Spinal cord (tissue), 10 donors: ENCODE data around the gene EFNA3. TPM values are rescaled to one million over a fixed set of nuclear protein-coding genes. Genes with fewer than 3 reads are reported as not detected.

Source experiments
- DNase-seq, 6 donors: peaks; one replicate each; pipeline versions ENCODE4 v3.0.0 to v3.0.0-alpha.2; 2013 to 2015; ENCODE audit warnings: low spot score in 6 of 6, low read depth in 4 of 6
- H3K27ac ChIP-seq: one replicate; pipeline ENCODE4 v1.5.1; 2013; ENCODE audit warnings: low read depth, low read length, control low read depth
- H3K27me3 ChIP-seq: one replicate; pipeline ENCODE4 v1.6.1; 2013; ENCODE audit warnings: low read length; ENCODE audit not compliant: control insufficient read depth, insufficient read depth
- H3K36me3 ChIP-seq: one replicate; pipeline ENCODE4 v1.6.1; 2013; ENCODE audit warnings: low read length; ENCODE audit not compliant: control insufficient read depth, insufficient read depth
- H3K4me1 ChIP-seq: one replicate; pipeline ENCODE4 v1.6.1; 2013; ENCODE audit warnings: low read length; ENCODE audit not compliant: control insufficient read depth, insufficient read depth
- H3K4me3 ChIP-seq: one replicate; pipeline ENCODE4 v1.5.1; 2013; ENCODE audit warnings: low read depth, low read length, control low read depth
- H3K9me3 ChIP-seq: one replicate; pipeline ENCODE4 v1.6.1; 2013; ENCODE audit warnings: low read length; ENCODE audit not compliant: control insufficient read depth, insufficient read depth
- WGBS: methylation state at CpG from one replicate; pipeline ENCODE4 v1.1.5; 2013; ENCODE audit warnings: missing lambda C conversion rate; ENCODE audit not compliant: insufficient coverage; 5-methylcytosine and 5-hydroxymethylcytosine counted together
- polyA plus RNA-seq, 2 donors: library from polyadenylated mRNA; unstranded; fragments of 120-200 nt; gene quantifications; one replicate each; pipeline ENCODE4 v1.2.1, GENCODE V29; 2013; ENCODE audit not compliant: insufficient read length in 2 of 2
- total RNA-seq, 2 donors: library from RNA; depleted of rRNA in 1 of 2; stranded (reverse); fragments of 120-200 nt in 1 of 2; fragments of >200 nt in 1 of 2; gene quantifications; one replicate each; pipeline versions ENCODE4 v1.2.3 to v1.2.4, GENCODE V29; 2013 to 2014
- donor health status: healthy.

Gene EFNA3
- total and polyA plus RNA-seq, 4 donors: 12.3 to 50.6 (median 30.1) TPM

DNA sequence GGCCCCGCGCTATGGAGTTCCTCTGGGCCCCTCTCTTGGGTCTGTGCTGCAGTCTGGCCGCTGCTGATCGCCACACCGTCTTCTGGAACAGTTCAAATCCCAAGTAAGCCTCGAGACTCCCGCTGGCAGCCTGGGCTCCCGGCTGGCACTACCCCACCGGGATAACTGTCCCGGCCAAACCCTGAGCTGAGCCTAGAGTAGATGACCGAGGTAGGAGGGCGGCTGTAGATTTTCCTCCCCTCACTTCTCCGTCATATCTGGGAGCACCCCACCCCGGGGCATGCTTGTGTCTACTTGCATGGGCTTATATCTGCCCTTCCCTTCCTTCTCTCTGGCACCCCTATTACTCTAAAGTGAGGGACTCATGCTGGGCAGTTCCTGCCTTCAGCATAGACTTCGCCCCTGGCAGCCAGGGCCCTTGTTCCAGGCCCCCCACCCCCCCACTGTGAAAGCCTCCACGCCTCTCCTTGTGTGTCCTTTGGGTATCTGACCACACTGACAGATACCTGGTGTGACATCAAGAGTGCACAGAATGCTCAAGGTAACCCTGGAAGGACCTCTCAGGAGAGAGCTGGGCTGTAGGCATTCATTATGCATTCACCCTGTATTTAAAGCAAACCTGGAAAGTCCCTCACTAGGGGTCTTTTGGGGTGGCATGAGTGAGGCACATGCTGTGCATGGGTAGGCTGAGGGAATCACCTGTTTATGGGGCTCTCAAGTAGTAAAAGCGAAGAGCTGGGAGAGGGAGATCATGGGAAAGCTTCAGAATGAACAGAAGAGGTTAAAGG is 49.5 kb downstream of the EFNA3 start:
- Histone ChIP-seq H3K27me3 (peaks cover 60% of the 10 kb centered on the region), H3K4me3 (peak overlapping the region; percentile 58), H3K9me3 (no peaks in the 10 kb centered on the region), H3K4me1 (peaks cover 57% of the 10 kb centered on the region), H3K36me3 (peaks cover 3% of the 10 kb centered on the region), H3K27ac (peak overlapping the region; percentile 22)
- 5% methylated on average over 13 of the region's 17 CpGs for WGBS
- peak in 1 of 6 donors; percentile 13 for DNase-seq

DNA sequence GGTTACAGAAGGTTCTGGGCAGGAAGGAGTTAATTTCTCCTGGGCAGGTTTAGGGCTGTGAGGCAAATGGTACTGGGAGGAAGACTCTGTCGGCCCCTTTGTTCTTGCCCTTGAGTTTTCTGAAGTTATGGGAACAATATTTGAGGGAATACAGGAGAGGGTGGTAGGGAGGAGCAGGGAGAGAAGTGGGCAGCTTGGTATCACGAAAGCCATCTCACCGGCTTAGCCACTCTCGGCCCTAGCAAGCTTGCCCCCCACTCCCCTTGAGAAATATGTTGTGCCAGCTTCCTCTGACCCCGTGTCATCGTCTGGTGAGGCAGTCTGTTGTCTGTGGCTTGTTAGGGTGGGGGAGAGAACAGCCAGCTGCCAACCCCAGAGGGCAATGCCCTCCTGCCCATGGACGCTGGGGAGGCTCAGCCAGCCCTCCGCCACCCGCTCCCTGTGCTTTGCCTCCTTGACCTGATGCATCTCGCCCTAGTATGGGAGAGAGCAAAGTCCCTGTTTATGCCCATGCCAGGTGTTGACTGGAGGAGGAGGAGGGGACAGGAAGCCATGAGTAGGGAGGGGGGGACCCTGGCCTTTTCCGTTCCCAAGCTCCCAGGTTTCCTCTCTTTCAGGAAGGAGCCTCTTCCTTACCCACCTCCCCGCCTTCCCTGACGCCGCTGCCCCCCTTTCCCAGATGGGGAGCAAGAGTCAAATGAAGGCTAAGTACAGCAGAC is 50.3 kb downstream of the EFNA3 start:
- Histone ChIP-seq H3K27me3 (peaks cover 58% of the 10 kb centered on the region), H3K36me3 (peaks cover 6% of the 10 kb centered on the region), H3K4me3 (peak overlapping the region; percentile 58), H3K4me1 (peaks cover 59% of the 10 kb centered on the region), H3K9me3 (no peaks in the 10 kb centered on the region), H3K27ac (peak overlapping the region; percentile 47)
- 3% methylated on average over 4 of the region's 14 CpGs for WGBS
- DNase-seq: no peak

- Histone ChIP-seq H3K4me1 (peaks cover 62% of the 10 kb centered on the region), H3K27ac (peak overlapping the region; percentile 47), H3K9me3 (no peaks in the 10 kb centered on the region), H3K27me3 (peaks cover 46% of the 10 kb centered on the region), H3K36me3 (peaks cover 7% of the 10 kb centered on the region), H3K4me3 (peak overlapping the region; percentile 58)
- WGBS: 20% methylated on average over 3 of the region's 6 CpGs
- DNase-seq: no peak
These were observed 51.8 kb downstream of the EFNA3 start for GRCh38 chr1:155130272-155131006.

- no peak overlapping the region for H3K27ac ChIP-seq
- 91% methylated on average over 7 of the region's 8 CpGs for WGBS
- no peaks in the 10 kb centered on the region for H3K9me3 ChIP-seq
- no peak for DNase-seq
- no peak overlapping the region for H3K4me3 ChIP-seq
- H3K36me3 ChIP-seq: peaks cover 7% of the 10 kb centered on the region
- peaks cover 53% of the 10 kb centered on the region for H3K4me1 ChIP-seq
- H3K27me3 ChIP-seq: peaks cover 38% of the 10 kb centered on the region
These were observed 52.6 kb downstream of the EFNA3 start for GRCh38 chr1:155131285-155131684.

DNA sequence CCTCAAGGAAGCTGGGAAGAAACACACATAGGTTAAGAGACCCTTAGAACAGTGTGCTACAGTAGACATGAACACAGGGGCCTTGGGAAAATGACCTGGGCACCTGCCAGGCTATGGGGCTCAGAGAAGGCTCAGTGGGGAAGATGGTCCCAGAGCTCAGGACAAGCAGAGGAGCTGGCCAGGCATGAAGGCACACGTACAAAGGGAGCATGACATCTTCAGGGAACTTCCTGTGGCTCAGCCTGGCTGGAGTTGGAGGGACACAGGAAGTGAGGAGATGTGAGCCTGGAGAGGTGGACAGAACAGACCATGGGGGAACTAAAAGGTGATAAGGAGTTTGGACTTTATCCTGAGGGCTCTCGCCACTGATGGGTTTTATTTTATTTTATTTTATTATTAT is 53.2 kb downstream of the EFNA3 start:
- Histone ChIP-seq H3K36me3 (peaks cover 7% of the 10 kb centered on the region), H3K27me3 (peaks cover 32% of the 10 kb centered on the region), H3K4me3 (no peak overlapping the region), H3K4me1 (peaks cover 51% of the 10 kb centered on the region), H3K9me3 (no peaks in the 10 kb centered on the region), H3K27ac (no peak overlapping the region)
- WGBS: 70% methylated on average over 1 of the region's 2 CpGs
- no peak for DNase-seq

- no peak for DNase-seq
- H3K27ac ChIP-seq: no peak overlapping the region
- peaks cover 42% of the 10 kb centered on the region for H3K4me1 ChIP-seq
- no peaks in the 10 kb centered on the region for H3K9me3 ChIP-seq
- H3K36me3 ChIP-seq: peaks cover 19% of the 10 kb centered on the region
- WGBS: 88% methylated on average over 6 of the region's 7 CpGs
- peaks cover 14% of the 10 kb centered on the region for H3K27me3 ChIP-seq
- H3K4me3 ChIP-seq: no peak overlapping the region
These were observed 55.2 kb downstream of the EFNA3 start for GRCh38 chr1:155133799-155134281.

DNA sequence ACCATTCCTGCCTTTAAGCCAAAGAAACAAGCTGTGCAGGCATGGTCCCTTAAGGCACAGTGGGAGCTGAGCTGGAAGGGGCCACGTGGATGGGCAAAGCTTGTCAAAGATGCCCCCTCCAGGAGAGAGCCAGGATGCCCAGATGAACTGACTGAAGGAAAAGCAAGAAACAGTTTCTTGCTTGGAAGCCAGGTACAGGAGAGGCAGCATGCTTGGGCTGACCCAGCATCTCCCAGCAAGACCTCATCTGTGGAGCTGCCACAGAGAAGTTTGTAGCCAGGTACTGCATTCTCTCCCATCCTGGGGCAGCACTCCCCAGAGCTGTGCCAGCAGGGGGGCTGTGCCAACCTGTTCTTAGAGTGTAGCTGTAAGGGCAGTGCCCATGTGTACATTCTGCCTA is 55.7 kb downstream of the EFNA3 start:
- WGBS: 64% methylated on average over 1 of the region's 1 CpG
- Histone ChIP-seq H3K4me3 (no peak overlapping the region), H3K4me1 (peaks cover 42% of the 10 kb centered on the region)

GRCh38 chr1:155134880-155135414 is 56.3 kb downstream of the EFNA3 start:
- peaks cover 42% of the 10 kb centered on the region for H3K4me1 ChIP-seq

More for the DNA sequence above, 55.7 kb downstream of the EFNA3 start:
- Histone ChIP-seq H3K27me3 (peaks cover 9% of the 10 kb centered on the region), H3K36me3 (peaks cover 21% of the 10 kb centered on the region), H3K27ac (peak overlapping the region; percentile 100), H3K9me3 (no peaks in the 10 kb centered on the region)
- no peak for DNase-seq

GRCh38 chr1:155135415-155136028 is 56.9 kb downstream of the EFNA3 start, which contains the start of gene SLC50A1:
Gene SLC50A1, plus strand, starts transcription at chr1:155135852. Its CDS starts 60 bp downstream, at chr1:155135912.
- H3K27ac ChIP-seq: peak within 1 kb of the TSS; percentile 100
- WGBS: under 1% methylated on average over 52 of the region's 52 CpGs
- peaks cover 42% of the 10 kb centered on the region for H3K4me1 ChIP-seq
- peak; percentile 82 to 98 (median 87) for DNase-seq
- H3K4me3 ChIP-seq: peak within 1 kb of the TSS; percentile 95
- H3K27me3 ChIP-seq: no peaks in the 10 kb centered on the region
- H3K36me3 ChIP-seq: peaks cover 27% of the 10 kb centered on the region
- H3K9me3 ChIP-seq: no peaks in the 10 kb centered on the region

More at GRCh38 chr1:155134880-155135414, 56.3 kb downstream of the EFNA3 start:
- Histone ChIP-seq H3K27me3 (peaks cover 3% of the 10 kb centered on the region), H3K36me3 (peaks cover 23% of the 10 kb centered on the region), H3K27ac (peak overlapping the region; percentile 100), H3K4me3 (peak overlapping the region; percentile 95), H3K9me3 (no peaks in the 10 kb centered on the region)
- 10% methylated on average over 12 of the region's 18 CpGs for WGBS
- DNase-seq: peak in 1 of 6 donors; percentile 79
